K562 (cell line): ENCODE measurements around the gene EIF5. TPM values are rescaled to one million over a fixed set of nuclear protein-coding genes. Genes with fewer than 3 reads are reported as not detected.
A peak's percentile ranks its signal among the peaks of the same experiment; 100 is the strongest.

Experiments
- ATAC-seq: fragments of 200-7000 bp; cut with Tn5 transposase; 3 replicates; pipeline ENCODE4 v1.9.1; 2020; ENCODE audit warnings: moderate library complexity
- BruUV-seq: library from RNA; stranded (reverse); fragments of 400-500 nt; replicated peaks from 2 replicates; lab custom pipeline; 2021; lab: Mats Ljungman, UMichigan
- CTCF ChIA-PET: fragments of 300-600 bp; formaldehyde crosslinking; extraction: SDS; loops from one replicate; lab custom pipeline; 2021; ENCODE audit warnings: low intra/inter-chr PET ratio; lab: Yijun Ruan, JAX
- POLR2A ChIA-PET: fragments of 300-600, 350-650 bp; sonication (Branson Sonifier 250); formaldehyde crosslinking; extraction: SDS; loops from one replicate; lab custom pipeline; 2021; ENCODE audit warnings: antibody characterized with exemption, inconsistent platforms; lab: Yijun Ruan, JAX
- DNase-seq, 4 experiments: peaks; one replicate each; pipeline versions ENCODE4 v3.0.0 to v3.0.0-alpha.2; 2011 to 2018; ENCODE audit warnings: low spot score in 3 of 4, mixed read lengths in 3 of 4; ENCODE audit errors: extremely low read depth in 1 of 4
- FAIRE-seq: peaks from 2 replicates; lab custom pipeline; 2011; peaks lifted over from hg19 to GRCh38; lab: Jason Lieb, UNC
- H2AFZ ChIP-seq: 2 replicates; pipeline ENCODE4 v1.6.0; 2011; ENCODE audit warnings: low read depth, low read length, control low read depth, inconsistent platforms
- H3K27ac ChIP-seq: fragments of 200-600 bp; 3 replicates; pipeline ENCODE4 v1.8.0; 2011; ENCODE audit warnings: low read depth, mild to moderate bottlenecking, control low read depth, inconsistent platforms, low read length, moderate library complexity, mixed read lengths; ENCODE audit errors: extremely low read depth
- H3K27me3 ChIP-seq, 2 experiments: fragments of 300-600 bp in 1 of 2; 2 replicates in 1 of 2; 3 replicates in 1 of 2; pipeline versions ENCODE4 v1.6.0 to v1.8.0; 2011; ENCODE audit warnings: inconsistent platforms in 2 of 2, low read length in 2 of 2, mild to moderate bottlenecking in 1 of 2, mixed read lengths in 1 of 2, moderate library complexity in 1 of 2; ENCODE audit not compliant: control insufficient read depth in 2 of 2, insufficient read depth in 2 of 2
- H3K36me3 ChIP-seq: fragments of 300-600 bp; 3 replicates; pipeline ENCODE4 v1.8.0; 2011; ENCODE audit warnings: mild to moderate bottlenecking, low read length, inconsistent platforms; ENCODE audit not compliant: control insufficient read depth, insufficient read depth
- H3K4me1 ChIP-seq, 2 experiments: fragments of 200-600 bp in 1 of 2; replicated peaks in 1 of 2; 2 replicates in 1 of 2; 3 replicates in 1 of 2; pipeline versions ENCODE4 v1.5.1 to v1.8.0; 2011; ENCODE audit warnings: inconsistent platforms in 2 of 2, low read length in 2 of 2, mild to moderate bottlenecking in 1 of 2, mixed read lengths in 1 of 2, moderate library complexity in 1 of 2; ENCODE audit not compliant: control insufficient read depth in 2 of 2, insufficient read depth in 2 of 2
- H3K4me2 ChIP-seq: 2 replicates; pipeline ENCODE4 v1.6.1; 2011; ENCODE audit warnings: low read length, control low read depth, inconsistent platforms, mixed read lengths; ENCODE audit not compliant: insufficient read depth
- H3K4me3 ChIP-seq: fragments of 200-600 bp; sonication (generic), shearing (Covaris generic); 2 replicates; pipeline ENCODE4 v1.5.1; 2016; ENCODE audit warnings: control low read depth, inconsistent platforms
- H3K79me2 ChIP-seq: fragments of 200-600 bp; 3 replicates; pipeline ENCODE4 v1.8.0; 2011; ENCODE audit warnings: low read length, inconsistent platforms; ENCODE audit not compliant: control insufficient read depth, insufficient read depth
- H3K9ac ChIP-seq, 2 experiments: 2 replicates each; pipeline versions ENCODE4 v1.6.0 to v1.6.1; 2011; ENCODE audit warnings: low read depth in 2 of 2, low read length in 2 of 2, control low read depth in 1 of 2, inconsistent platforms in 1 of 2, mild to moderate bottlenecking in 1 of 2, mixed read lengths in 1 of 2; ENCODE audit not compliant: insufficient read depth in 1 of 2
- H3K9me1 ChIP-seq: one replicate; pipeline ENCODE4 v1.6.0; 2011; ENCODE audit warnings: inconsistent platforms, mild to moderate bottlenecking, low read length, moderate library complexity; ENCODE audit not compliant: control insufficient read depth, insufficient read depth
- H3K9me3 ChIP-seq: replicated peaks from 2 replicates; pipeline ENCODE4 v1.5.1; 2011; ENCODE audit warnings: low read depth, low read length, inconsistent platforms; ENCODE audit not compliant: control insufficient read depth, insufficient read depth
- H4K20me1 ChIP-seq: replicated peaks from 2 replicates; pipeline ENCODE4 v1.6.1; 2011; ENCODE audit warnings: low read length, inconsistent platforms, mixed read lengths; ENCODE audit not compliant: control insufficient read depth, insufficient read depth
- CUX1 ChIP-seq: fragments of 200-800 bp; sonication (Bioruptor generic); IDR thresholded peaks from 2 replicates; pipeline ENCODE4 v1.6.1; 2016; ENCODE audit warnings: missing genetic modification characterization, missing compliant biosample characterization
- E2F1 ChIP-seq: sonication (generic); formaldehyde crosslinking; IDR thresholded peaks from 2 replicates; pipeline ENCODE4 v1.8.1; 2023; ENCODE audit warnings: mild to moderate bottlenecking, missing genetic modification reagents, moderate library complexity
- NONO ChIP-seq, 2 experiments: fragments of 200-400 bp in 1 of 2; fragments of 450-650 bp in 1 of 2; formaldehyde crosslinking in 1 of 2; IDR thresholded peaks; 2 replicates each; pipeline ENCODE4 v1.6.1; 2017; ENCODE audit warnings: low read depth in 2 of 2, mild to moderate bottlenecking in 2 of 2, moderate library complexity in 2 of 2, low read length in 1 of 2
- NR1H2 ChIP-seq: sonication (generic); formaldehyde crosslinking; IDR thresholded peaks from 2 replicates; pipeline ENCODE4 v1.4.0; 2020; ENCODE audit warnings: mild to moderate bottlenecking, missing genetic modification reagents
- PRMT5 ChIP-seq: sonication (generic); formaldehyde crosslinking; IDR thresholded peaks from 2 replicates; pipeline ENCODE4 v1.5.0; 2020; ENCODE audit warnings: missing genetic modification reagents
- RAD51 ChIP-seq: fragments of 450-650 bp; IDR thresholded peaks from 2 replicates; pipeline ENCODE4 v1.7.1; 2016; ENCODE audit warnings: low read depth, mild to moderate bottlenecking, borderline replicate concordance
- RBFOX2 ChIP-seq: fragments of 200-400 bp; formaldehyde crosslinking; IDR thresholded peaks from 2 replicates; pipeline ENCODE4 v1.6.1; 2017; ENCODE audit warnings: low read depth, mild to moderate bottlenecking, low read length, moderate library complexity
- RBM15 ChIP-seq: fragments of 200-400 bp; formaldehyde crosslinking; IDR thresholded peaks from 2 replicates; pipeline ENCODE4 v1.6.1; 2018; ENCODE audit warnings: mild to moderate bottlenecking, low read length, moderate library complexity; ENCODE audit not compliant: insufficient read depth
- TBP ChIP-seq: optimal IDR thresholded peaks from 2 replicates; pipeline ENCODE3; 2011; ENCODE audit warnings: low read depth, low read length, improper control_type of control experiment
- TRIM28 ChIP-seq: fragments of 450-650 bp; IDR thresholded peaks from 2 replicates; pipeline ENCODE4 v1.6.1; 2017
- ZBTB7A ChIP-seq: IDR thresholded peaks from 2 replicates; pipeline ENCODE4 v1.6.1; 2011; ENCODE audit warnings: low read depth, mild to moderate bottlenecking, low read length, moderate library complexity, borderline replicate concordance; ENCODE audit not compliant: control insufficient read depth
- ZNF121 ChIP-seq: sonication (generic); formaldehyde crosslinking; conservative IDR thresholded peaks from 2 replicates; pipeline ENCODE4 v1.8.0; 2022; ENCODE audit warnings: missing genetic modification reagents
- ZNF384 ChIP-seq: IDR thresholded peaks from 2 replicates; pipeline ENCODE4 v1.6.1; 2012; ENCODE audit warnings: low read depth, low read length, improper control_type of control experiment
- ZNF668 ChIP-seq: fragments of 250-450 bp; sonication (Bioruptor Pico); IDR thresholded peaks from 2 replicates; pipeline ENCODE4 v1.8.0; 2022; ENCODE audit warnings: mild to moderate bottlenecking, inconsistent platforms
- WGBS: fragments of 100-300 bp; shearing (Covaris generic); methylation state at CpG from one replicate; pipeline ENCODE4 v1.1.6; 2016; ENCODE audit warnings: low coverage, mixed read lengths; ENCODE audit not compliant: insufficient coverage; ENCODE audit errors: missing lambda C conversion rate; 5-methylcytosine and 5-hydroxymethylcytosine counted together
- in situ Hi-C: fragments of 300-500 bp; cut with MboI; formaldehyde crosslinking; loops from 4 replicates; pipeline ENCODE4 v1.15.0; 2018; ENCODE audit warnings: inconsistent platforms, mixed read lengths
- intact Hi-C: fragments of 100-400 bp; cut with micrococcal nuclease; formaldehyde crosslinking; loops from 2 replicates; pipeline ENCODE4 v1.14.2; 2022
- polyA plus RNA-seq, 8 experiments: library from polyadenylated mRNA; depleted of rRNA in 4 of 8; stranded (reverse) in 5 of 8; unstranded in 3 of 8; fragments of >200 nt; fragmentation: Nextera tagmentation in 2 of 8; fragmentation: Illumina TruSeq in 1 of 8; extraction: Ambion mirVana in 2 of 8; extraction: Trizol in 1 of 8; gene quantifications; 2 replicates each; pipeline versions ENCODE4 v1.2.1 to v1.2.3, GENCODE V29; 2011 to 2014; ENCODE audit warnings: inconsistent platforms in 1 of 8, missing spikeins in 1 of 8
- total RNA-seq, 7 experiments: library from RNA; depleted of rRNA in 6 of 7; stranded (reverse); fragments of >200 nt in 6 of 7; fragmentation: Illumina TruSeq in 2 of 7; extraction: Trizol in 2 of 7; gene quantifications; 2 replicates each; pipeline versions ENCODE4 v1.2.1 to v1.2.3, GENCODE V29; 2011 to 2021; ENCODE audit warnings: low replicate concordance in 1 of 7

The EIF5 gene
- total and polyA plus RNA-seq, 9 of the 15 experiments (the other 6 are each of a cell fraction or from before 2014, with no cell fraction given): 92.7 to 442 (median 190) TPM

- TF ChIP-seq CUX1: no peak
Observed at GRCh38 chr14:103372017-103372416, 38.0 kb downstream of the EIF5 start (continued).

GRCh38 chr14:103372552-103373304 is 38.7 kb downstream of the EIF5 start:
- ChIA-PET CTCF (no interaction called here), POLR2A (interaction anchor here (0.5 to 1.2 kb wide), 5 partner anchors 28 to 151 kb away, joined by 3 to 4 read pairs (median 4); no protein-coding TSS in a partner anchor)
- no TSS peak for BruUV-seq
- Histone ChIP-seq H3K79me2 (no peaks in the 10 kb centered on the region), H3K4me1 (peaks cover 13 to 17% of the 10 kb centered on the region in 2 experiments; a peak in 4 of 5 replicates), H4K20me1 (no peaks in the 10 kb centered on the region), H3K36me3 (no peaks in the 10 kb centered on the region), H3K4me3 (no peak overlapping the region), H3K9ac (peak overlapping the region; percentile 40 to 48; a peak in 3 of 4 replicates), H3K27me3 (no peaks in the 10 kb centered on the region), H3K9me1 (no peaks in the 10 kb centered on the region), H3K4me2 (peak overlapping the region; percentile 27), H3K9me3 (no peaks in the 10 kb centered on the region), H2AFZ (peak overlapping the region; percentile 87), H3K27ac (peak overlapping the region; percentile 63)
- FAIRE-seq (peak; percentile 84), DNase-seq (peak; percentile 46 to 82 (median 54)), ATAC-seq (peak; percentile 94)
- 34% methylated on average over 9 of the region's 11 CpGs for WGBS
- intact Hi-C loops (no loop called here), in situ Hi-C loops (no loop called here)
- TF ChIP-seq NONO (IDR thresholded peaks at IDR 0.05; ENCODE audit: low read depth in 2 of 2, low read length in 1 of 2) (no peak), ZNF121 (CRISPR knock-in tag) (no peak), TRIM28 (no peak), TBP (no peak), ZNF384 (0 out of 2 replicates have a peak, but pooled peaks have one; percentile 35), RBM15 (no peak), ZBTB7A (no peak), E2F1 (CRISPR knock-in tag) (no peak), NR1H2 (CRISPR knock-in tag) (no peak), RBFOX2 (no peak), RAD51 (no peak), ZNF668 (no peak), PRMT5 (CRISPR knock-in tag) (no peak)
